ENCODE results near the gene PRPS1. TPM values are rescaled to one million over a fixed set of nuclear protein-coding genes. Genes with fewer than 3 reads are reported as not detected.
A peak's percentile ranks its signal among the peaks of the same experiment; 100 is the strongest.
"Not testable (repeated sequence)": the region's sequence is repeated elsewhere in the genome, so short reads cannot be mapped to it uniquely, and the experiment has no call there.

Gene PRPS1
- total RNA-seq: 10 to 100 TPM; 62.0 to 69.2 TPM

DNA sequence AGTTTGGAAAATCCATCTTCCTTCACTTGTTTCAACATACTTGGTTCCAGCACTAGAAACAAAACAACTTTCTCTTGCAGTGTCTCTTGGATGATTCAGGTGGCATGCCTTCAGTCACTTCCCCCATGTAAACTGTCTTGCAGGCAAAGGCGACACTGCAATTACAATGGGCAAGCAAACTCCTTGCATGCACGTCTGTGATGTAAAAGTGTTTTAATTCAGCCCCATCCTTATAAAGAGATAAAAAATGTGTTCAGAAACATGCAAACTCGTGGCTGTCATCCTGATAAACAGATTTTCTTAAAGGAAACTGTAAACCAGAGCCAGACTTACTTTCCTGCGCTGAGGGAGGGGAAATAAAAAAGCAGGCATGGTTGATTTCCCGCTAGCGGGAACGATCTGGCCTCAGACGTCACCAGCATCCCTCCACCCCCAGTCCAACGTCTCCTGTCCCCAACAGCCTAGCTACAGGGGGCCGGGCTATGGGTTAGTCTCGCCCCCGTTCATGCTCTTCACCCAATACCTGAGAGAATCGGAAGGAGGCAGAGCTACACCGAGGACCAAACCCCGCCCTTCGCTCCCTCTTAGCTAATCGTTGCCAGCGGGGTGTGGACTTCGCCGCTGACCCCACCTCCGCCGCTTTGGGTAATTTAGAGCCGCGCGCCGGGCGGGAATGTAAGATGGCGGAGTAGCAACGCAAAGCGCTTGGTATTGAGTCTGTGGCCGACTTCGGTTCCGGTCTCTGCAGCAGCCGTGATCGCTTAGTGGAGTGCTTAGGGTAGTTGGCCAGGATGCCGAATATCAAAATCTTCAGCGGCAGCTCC lies at the start of gene PRPS1:
Gene PRPS1 (plus strand): TSS at position 673 of the 824 bp plus-strand sequence. CDS start 119 bp downstream, at position 792.
- H3K36me3 Mint-ChIP-seq: no peaks in the 10 kb centered on the region
- peak; percentile 99 for ATAC-seq (ENCODE audit: low read depth)
- peak within 1 kb of the TSS; percentile 90 for H3K27ac Mint-ChIP-seq
- no peaks in the 10 kb centered on the region for H3K27me3 Mint-ChIP-seq
- peak; percentile 82 for DNase-seq
- no peaks in the 10 kb centered on the region for H3K9me3 Mint-ChIP-seq
- H3K4me1 Mint-ChIP-seq: peaks cover 17% of the 10 kb centered on the region
- H3K4me3 Mint-ChIP-seq: peak within 1 kb of the TSS; percentile 91
- POLR2A ChIA-PET: interaction anchor here (0.8 to 1.6 kb wide), 11 partner anchors 11 to 629 kb away, joined by 3 to 14 read pairs (median 4); partner anchors contain the start of genes ATG4A, MID2 and PSMD10

DNA sequence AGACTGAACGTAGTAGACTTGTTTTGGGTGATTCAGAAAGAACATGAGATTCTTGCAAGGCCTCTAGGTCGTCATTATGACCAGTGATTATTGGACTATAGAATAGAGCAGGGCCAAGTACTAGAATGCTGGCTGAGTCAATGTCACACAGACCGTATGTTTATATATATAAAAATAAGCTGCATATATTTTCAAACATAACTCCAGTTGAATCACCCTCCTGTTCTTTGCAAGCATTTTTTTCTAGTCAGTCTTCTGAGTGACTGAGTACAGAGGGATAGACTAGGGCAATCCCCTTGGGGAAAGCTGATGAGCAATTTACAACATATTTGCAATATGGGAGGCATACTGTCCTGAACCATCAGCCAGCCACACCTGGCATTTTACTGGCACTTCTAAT lies 48.4 kb upstream of the PRPS1 start:
- Mint-ChIP-seq H3K27me3 (no peaks in the 10 kb centered on the region), H3K4me3 (no peak overlapping the region), H3K9me3 (no peaks in the 10 kb centered on the region), H3K4me1 (no peaks in the 10 kb centered on the region), H3K36me3 (no peaks in the 10 kb centered on the region), H3K27ac (no peak overlapping the region)
- DNase-seq: no peak
- ATAC-seq (ENCODE audit: low read depth): no peak
- POLR2A ChIA-PET: interaction anchor here (1.5 kb wide), 1 partner anchor 48 kb away, joined by 3 read pairs; the partner anchor contains the start of gene PRPS1

DNA sequence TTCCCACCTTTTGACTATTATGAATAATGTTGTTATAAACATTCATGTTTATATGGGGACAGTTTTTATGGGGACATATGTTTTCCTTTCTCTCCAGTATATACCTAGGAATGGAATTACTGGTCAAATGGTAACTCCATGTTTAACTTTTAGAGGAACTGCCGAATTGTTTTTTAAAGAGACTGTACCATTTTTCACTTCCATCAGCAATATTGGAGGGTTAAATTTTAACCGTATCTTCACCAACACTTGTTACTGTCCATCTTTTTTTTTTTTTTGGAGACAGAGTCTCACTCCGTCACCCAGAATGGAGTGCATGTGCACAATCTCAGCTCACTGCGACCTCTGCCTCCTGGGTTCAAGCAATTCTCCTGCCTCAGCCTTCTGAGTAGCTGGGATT lies 46.4 kb upstream of the PRPS1 start:
- no peaks in the 10 kb centered on the region for H3K36me3 Mint-ChIP-seq
- no peaks in the 10 kb centered on the region for H3K4me1 Mint-ChIP-seq
- no peak for DNase-seq
- H3K27ac Mint-ChIP-seq: no peak overlapping the region
- H3K27me3 Mint-ChIP-seq: peaks cover 6% of the 10 kb centered on the region
- no peaks in the 10 kb centered on the region for H3K9me3 Mint-ChIP-seq
- H3K4me3 Mint-ChIP-seq: no peak overlapping the region
- POLR2A ChIA-PET: no interaction called here
- ATAC-seq (ENCODE audit: low read depth): no peak

DNA sequence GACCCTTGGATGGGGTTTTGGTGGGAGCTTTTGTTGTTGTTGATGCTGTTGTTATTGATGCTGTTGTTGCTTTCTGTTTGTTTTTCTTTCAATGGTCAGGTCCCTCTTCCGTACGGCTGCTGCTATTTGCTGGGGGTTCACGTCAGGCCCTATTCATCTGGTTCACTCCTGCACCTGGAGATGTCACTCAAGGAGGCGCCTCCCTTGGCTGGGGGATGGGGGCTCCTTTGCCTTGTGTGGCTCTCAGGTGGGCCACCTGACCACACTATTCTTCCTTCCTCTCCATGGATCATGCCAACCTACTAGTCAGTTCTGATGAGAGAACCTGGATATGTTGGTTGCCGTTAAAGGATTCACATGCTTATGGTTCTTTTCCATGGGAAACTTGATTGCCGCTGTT lies 39.1 kb upstream of the PRPS1 start:
- Mint-ChIP-seq H3K9me3 (no peaks in the 10 kb centered on the region), H3K27ac (no peak overlapping the region), H3K36me3 (no peaks in the 10 kb centered on the region), H3K4me1 (no peaks in the 10 kb centered on the region), H3K4me3 (no peak overlapping the region), H3K27me3 (peaks cover 9% of the 10 kb centered on the region)
- ATAC-seq (ENCODE audit: low read depth) (no peak), DNase-seq (no peak)
- POLR2A ChIA-PET: no interaction called here

DNA sequence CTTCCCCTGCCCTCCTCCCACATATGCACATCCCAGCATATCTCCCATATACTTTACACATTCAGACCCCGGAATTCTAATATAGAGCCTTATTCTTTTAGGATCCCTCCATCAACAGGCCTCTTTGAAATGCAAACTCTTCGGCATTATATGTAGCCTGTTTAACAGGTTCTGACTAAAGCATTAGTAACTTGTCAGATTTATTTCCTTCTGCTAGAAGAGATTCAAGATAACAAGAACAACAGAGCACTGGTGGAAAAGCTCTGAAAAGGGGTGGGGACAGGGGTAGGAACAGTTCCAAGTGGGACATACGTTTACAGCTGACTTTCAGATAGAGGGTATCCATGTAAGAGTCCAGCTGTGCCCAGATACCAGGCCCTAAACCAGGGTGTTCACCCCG lies 31.7 kb upstream of the PRPS1 start:
- DNase-seq (no peak), ATAC-seq (ENCODE audit: low read depth) (no peak)
- Mint-ChIP-seq H3K27me3 (no peaks in the 10 kb centered on the region), H3K9me3 (no peaks in the 10 kb centered on the region), H3K4me1 (no peaks in the 10 kb centered on the region), H3K4me3 (no peak overlapping the region), H3K36me3 (no peaks in the 10 kb centered on the region), H3K27ac (no peak overlapping the region)
- POLR2A ChIA-PET: no interaction called here

DNA sequence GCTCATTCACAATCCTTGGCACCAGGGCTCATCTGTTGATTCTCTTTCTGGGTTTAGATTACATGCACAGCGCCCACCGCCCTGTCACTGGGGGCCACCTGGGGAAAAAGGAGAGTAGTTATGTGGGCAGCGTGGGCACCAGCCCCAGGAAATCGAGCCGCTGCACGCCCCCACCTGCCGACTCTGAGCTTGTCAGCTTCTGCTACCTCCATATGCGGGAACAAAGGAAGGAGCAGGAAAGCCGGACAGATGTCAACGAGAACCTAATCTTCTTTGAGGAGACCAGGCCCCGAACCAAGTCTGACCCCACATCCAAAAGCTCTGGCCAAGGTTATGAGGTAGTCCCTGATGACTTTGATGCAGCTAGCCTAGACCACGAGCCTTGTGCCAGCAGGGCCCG lies 31.0 kb upstream of the PRPS1 start:
- DNase-seq: no peak
- POLR2A ChIA-PET: no interaction called here

DNA sequence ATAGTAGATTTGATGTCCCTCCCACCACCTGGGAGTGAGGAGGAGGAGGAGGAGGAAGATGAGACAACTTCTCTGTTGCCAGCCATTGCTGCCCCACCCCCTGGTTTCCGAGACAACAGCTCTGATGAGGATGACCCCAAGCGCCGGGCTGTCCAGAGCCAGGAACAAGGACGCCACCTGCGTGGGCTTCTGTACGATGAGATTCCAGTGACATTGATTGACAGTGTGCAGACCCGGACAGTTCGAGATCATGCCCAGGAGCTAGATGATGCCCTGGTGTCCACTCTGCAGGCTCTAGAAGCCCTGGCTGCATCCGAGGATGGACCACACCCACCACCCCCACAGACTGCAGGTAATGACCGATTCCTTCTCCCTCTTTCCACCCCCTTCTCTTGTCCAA lies 30.5 kb upstream of the PRPS1 start:
- Mint-ChIP-seq H3K27me3 (no peaks in the 10 kb centered on the region), H3K27ac (no peak overlapping the region), H3K36me3 (no peaks in the 10 kb centered on the region), H3K4me3 (no peak overlapping the region), H3K9me3 (no peaks in the 10 kb centered on the region), H3K4me1 (no peaks in the 10 kb centered on the region)
- DNase-seq: no peak
- no peak for ATAC-seq (ENCODE audit: low read depth)
- POLR2A ChIA-PET: no interaction called here

More for the DNA sequence above, 31.0 kb upstream of the PRPS1 start:
- ATAC-seq (ENCODE audit: low read depth): no peak
- Mint-ChIP-seq H3K27me3 (no peaks in the 10 kb centered on the region), H3K4me1 (no peaks in the 10 kb centered on the region), H3K27ac (no peak overlapping the region), H3K36me3 (no peaks in the 10 kb centered on the region), H3K4me3 (no peak overlapping the region), H3K9me3 (no peaks in the 10 kb centered on the region)

DNA sequence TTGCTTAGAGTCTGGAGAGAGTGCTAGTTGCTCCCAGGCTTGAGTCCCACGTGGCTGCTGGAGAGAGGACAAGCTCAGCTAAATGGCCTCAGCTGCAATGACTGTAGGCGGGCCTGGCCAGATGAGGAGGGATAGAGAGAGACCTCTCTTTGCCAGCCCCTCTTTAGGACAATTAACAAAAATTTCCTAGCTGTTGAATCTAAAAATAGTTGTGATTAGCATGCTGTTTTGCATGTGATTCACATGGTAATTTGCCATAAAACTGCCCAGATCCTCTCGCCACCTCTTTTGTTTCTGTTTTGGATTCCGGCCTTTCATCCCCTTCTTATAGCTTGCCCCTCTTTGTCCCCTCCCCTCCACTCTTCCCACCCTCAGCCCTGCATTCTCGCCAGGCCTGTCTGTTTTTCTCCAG lies 28.9 kb upstream of the PRPS1 start:
- H3K4me3 Mint-ChIP-seq: no peak overlapping the region
- no peak overlapping the region for H3K27ac Mint-ChIP-seq
- no peaks in the 10 kb centered on the region for H3K9me3 Mint-ChIP-seq
- H3K27me3 Mint-ChIP-seq: no peaks in the 10 kb centered on the region
- H3K4me1 Mint-ChIP-seq: no peaks in the 10 kb centered on the region
- DNase-seq (no peak), ATAC-seq (ENCODE audit: low read depth) (no peak)
- POLR2A ChIA-PET: no interaction called here
- no peaks in the 10 kb centered on the region for H3K36me3 Mint-ChIP-seq

DNA sequence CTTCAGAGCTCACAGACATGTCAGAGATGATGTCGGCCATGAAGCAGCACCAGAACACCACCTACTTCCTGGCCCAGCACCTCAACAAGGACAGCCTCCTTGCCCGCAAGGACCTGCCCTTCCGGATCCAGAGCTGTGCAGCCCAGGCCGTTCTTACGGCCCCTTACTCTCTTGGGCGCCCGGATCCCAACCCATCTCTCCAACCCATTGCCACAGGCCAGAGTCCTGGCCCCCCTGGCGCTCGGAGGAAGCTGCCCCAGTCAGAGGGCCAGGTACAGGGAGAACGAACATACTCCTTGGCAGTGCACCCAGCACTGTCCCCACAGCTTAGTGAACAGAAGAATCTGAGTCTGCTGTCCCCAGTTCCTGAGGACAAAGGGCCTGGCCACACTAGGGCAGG lies 27.9 kb upstream of the PRPS1 start:
- DNase-seq (no peak), ATAC-seq (ENCODE audit: low read depth) (no peak)
- Mint-ChIP-seq H3K4me1 (no peaks in the 10 kb centered on the region), H3K27ac (no peak overlapping the region), H3K9me3 (no peaks in the 10 kb centered on the region), H3K27me3 (no peaks in the 10 kb centered on the region), H3K4me3 (no peak overlapping the region), H3K36me3 (no peaks in the 10 kb centered on the region)
- POLR2A ChIA-PET: no interaction called here

DNA sequence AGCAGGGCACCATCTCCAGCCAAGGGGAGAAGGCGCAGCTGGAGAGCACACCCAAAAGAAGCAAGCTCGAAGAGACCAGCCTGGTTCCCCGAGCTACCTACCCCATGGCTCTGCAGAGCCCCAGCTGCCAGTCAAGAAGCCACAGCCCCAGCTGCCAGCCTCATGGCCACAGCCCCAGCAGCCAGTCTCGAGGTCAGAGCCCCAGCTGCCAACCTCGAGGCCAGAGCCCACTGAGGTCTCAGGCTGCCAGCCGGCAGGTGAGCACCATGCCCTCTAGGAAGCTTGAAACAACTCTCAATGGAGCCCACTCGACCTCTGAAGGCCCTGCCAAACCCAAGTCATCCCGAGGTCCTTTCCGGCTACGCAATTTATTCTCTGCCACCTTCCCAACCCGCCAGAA lies 27.0 kb upstream of the PRPS1 start:
- no peak for ATAC-seq (ENCODE audit: low read depth)
- Mint-ChIP-seq H3K9me3 (no peaks in the 10 kb centered on the region), H3K4me3 (no peak overlapping the region), H3K27me3 (peaks cover 2% of the 10 kb centered on the region), H3K36me3 (no peaks in the 10 kb centered on the region), H3K4me1 (no peaks in the 10 kb centered on the region), H3K27ac (no peak overlapping the region)
- DNase-seq: no peak
- POLR2A ChIA-PET: no interaction called here

DNA sequence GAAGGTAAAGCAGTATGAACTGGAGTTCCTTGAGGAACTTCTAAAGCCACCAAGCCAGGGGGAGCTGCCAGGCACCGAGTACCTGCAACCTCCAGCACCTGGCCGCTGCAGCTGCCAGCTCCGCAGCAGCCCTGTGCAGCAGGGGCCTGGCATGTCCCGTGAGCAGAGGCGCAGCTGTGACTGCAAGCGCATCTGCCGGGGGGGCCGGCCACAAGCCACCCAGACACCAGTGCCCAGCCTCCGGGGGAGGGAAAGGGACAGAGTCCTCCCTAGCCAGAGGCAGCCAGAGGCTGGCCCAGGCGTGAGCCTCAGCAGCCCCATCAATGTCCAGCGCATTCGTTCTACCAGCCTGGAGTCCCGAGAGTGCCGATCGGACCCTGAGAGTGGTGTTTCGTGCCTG lies 26.6 kb upstream of the PRPS1 start:
- Mint-ChIP-seq H3K27me3 (peaks cover 2% of the 10 kb centered on the region), H3K9me3 (no peaks in the 10 kb centered on the region), H3K4me1 (no peaks in the 10 kb centered on the region), H3K27ac (no peak overlapping the region), H3K36me3 (no peaks in the 10 kb centered on the region), H3K4me3 (no peak overlapping the region)
- POLR2A ChIA-PET: no interaction called here
- ATAC-seq (ENCODE audit: low read depth) (no peak), DNase-seq (no peak)

DNA sequence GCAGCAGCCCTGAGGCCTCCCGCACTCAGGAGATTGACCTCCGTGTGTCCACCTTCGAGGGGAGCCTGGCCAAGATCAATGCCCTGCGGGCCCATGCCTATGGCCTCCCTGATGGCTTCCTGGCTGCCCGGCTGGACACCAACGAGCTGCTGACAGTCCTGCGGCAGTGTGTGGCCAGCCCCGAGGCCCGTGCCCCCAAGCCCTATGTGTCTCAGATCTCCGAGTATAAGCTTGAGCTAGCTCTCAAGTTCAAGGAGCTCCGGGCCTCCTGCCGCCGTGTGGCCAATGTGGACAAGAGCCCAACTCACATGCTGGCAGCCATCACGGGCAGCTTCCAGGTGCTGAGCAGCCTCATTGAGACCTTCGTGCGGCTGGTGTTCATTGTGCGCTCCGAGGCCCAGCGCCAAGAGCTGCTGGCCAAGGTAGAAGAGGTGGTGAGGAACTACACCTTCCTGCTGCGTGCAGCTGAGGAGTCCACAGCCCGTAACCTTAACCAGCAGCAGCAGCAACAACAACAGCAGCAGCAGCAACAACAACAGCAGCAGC lies 25.5 kb upstream of the PRPS1 start:
- H3K9me3 Mint-ChIP-seq: no peaks in the 10 kb centered on the region
- DNase-seq (no peak), ATAC-seq (ENCODE audit: low read depth) (no peak)
- H3K27ac Mint-ChIP-seq: no peak overlapping the region
- no peaks in the 10 kb centered on the region for H3K36me3 Mint-ChIP-seq
- POLR2A ChIA-PET: no interaction called here
- no peak overlapping the region for H3K4me3 Mint-ChIP-seq
- H3K27me3 Mint-ChIP-seq: peaks cover 2% of the 10 kb centered on the region
- H3K4me1 Mint-ChIP-seq: no peaks in the 10 kb centered on the region

DNA sequence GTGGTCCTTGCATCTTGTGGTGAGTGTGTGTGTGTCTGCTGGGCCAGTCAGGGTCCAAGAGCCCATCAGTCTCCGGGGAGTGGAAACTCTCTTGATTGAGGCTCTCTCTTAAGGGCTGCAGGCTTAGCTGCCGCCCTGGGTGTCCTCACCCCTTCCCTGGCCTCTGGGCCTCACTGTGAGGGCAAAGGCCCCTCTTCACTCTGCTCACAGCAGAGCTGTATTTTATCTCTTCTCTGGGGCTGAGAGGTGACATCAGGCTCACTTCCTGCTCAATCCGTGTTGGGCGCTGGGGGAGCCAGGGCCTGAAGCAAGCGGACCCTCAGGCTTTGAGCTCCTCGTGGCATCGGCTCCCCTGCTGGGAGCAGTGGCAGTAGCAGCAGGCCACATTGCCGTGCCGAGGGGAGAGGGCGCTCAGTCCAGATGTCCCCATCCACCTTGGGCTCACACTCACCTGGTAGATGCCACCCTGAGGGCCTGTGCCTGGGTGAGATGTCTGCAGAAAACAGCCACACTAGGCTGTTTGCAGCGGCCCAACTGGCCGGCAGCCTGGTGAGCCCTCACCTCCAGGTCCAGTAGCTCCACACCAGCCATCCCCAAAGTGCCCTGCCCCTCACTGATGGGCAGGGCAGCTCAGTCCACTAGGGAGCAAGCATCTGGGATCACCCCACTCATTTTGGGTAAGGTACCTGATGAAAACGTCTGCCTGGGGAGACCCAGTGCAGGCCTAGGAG lies 24.7 kb upstream of the PRPS1 start:
- POLR2A ChIA-PET: no interaction called here
- Mint-ChIP-seq H3K27ac (no peak overlapping the region), H3K9me3 (no peaks in the 10 kb centered on the region), H3K4me1 (no peaks in the 10 kb centered on the region), H3K36me3 (no peaks in the 10 kb centered on the region), H3K27me3 (peaks cover 2% of the 10 kb centered on the region), H3K4me3 (no peak overlapping the region)
- DNase-seq (no peak), ATAC-seq (ENCODE audit: low read depth) (no peak)

DNA sequence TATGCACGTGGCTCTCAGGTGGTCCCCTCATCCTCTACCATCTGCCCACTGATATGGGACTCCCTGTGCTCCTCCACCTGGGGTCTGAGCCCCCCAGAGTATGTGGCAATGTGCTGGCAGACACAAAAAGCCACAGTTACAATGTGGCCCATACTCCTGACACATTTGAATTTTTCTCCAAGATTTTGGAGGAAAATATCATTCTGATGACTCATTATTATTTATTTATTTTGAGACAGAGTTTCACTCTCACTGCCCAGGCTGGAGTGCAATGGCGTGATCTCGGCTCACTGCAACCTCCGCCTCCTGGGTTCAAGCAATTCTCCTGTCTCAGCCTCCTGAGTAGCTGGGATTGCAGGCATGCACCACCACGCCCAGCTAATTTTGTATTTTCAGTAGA lies 19.2 kb upstream of the PRPS1 start:
- H3K9me3 Mint-ChIP-seq; H3K27me3 Mint-ChIP-seq; ATAC-seq (ENCODE audit: low read depth); DNase-seq; H3K4me3 Mint-ChIP-seq; POLR2A ChIA-PET; H3K27ac Mint-ChIP-seq; H3K36me3 Mint-ChIP-seq; H3K4me1 Mint-ChIP-seq: not testable (repeated sequence)
